Endometrial microvascular endothelial cells (primary cell): ENCODE measurements around the gene ZFHX2. TPM values are rescaled to one million over a fixed set of nuclear protein-coding genes. Genes with fewer than 3 reads are reported as not detected.

Experiments
- in situ Hi-C: cut with HindIII; loops from 2 replicates; pipeline ENCODE4 v1.10.0; 2017; ENCODE audit warnings: low sequenced_read_pairs, low pct_unique_long_range_greater_than_20kb; ENCODE audit errors: inconsistent ontology term
- total RNA-seq: library from RNA; depleted of rRNA; stranded (reverse); fragments of >200 nt; gene quantifications from one replicate; pipeline ENCODE4 v1.2.3, GENCODE V29; 2015; ENCODE audit errors: inconsistent ontology term

ZFHX2 gene
- total RNA-seq, 1 donor from 2014 or later = under 0.01 TPM

DNA sequence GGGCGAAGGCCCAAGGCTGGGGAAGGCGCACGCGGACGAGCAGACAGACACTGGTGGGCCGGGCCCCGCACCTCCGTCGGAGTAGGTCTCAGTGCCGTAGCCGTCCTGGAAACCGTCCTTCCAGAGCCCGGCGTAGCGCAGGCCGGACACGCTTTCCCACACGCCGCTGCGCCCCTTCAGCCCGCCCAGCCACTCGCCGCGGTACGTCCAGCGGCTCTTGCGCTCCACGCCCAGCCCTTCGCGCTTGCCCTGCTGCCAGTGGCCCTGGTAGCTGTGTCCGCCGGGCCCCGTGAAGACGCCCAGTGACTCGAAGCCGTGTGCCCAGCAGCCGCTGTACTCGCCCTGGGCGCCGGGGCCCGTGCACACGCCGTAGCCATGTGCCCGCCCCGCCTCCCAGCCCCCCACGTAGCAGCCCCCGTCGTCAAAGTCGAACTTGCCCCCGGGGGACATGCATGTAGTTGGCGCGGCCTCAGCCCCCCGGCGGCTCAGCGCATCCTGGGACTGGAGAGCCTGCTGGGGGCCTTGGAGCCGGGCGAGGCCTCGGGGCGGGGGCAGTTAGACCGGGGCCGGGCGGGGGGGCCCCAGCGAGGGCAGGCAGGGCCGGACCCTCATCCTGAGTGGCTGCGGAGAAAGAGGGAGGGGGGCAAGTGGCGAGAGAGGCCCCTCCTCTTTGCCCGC, 25.6 kb upstream of the ZFHX2 start:
- in situ Hi-C loops = no loop called here

DNA sequence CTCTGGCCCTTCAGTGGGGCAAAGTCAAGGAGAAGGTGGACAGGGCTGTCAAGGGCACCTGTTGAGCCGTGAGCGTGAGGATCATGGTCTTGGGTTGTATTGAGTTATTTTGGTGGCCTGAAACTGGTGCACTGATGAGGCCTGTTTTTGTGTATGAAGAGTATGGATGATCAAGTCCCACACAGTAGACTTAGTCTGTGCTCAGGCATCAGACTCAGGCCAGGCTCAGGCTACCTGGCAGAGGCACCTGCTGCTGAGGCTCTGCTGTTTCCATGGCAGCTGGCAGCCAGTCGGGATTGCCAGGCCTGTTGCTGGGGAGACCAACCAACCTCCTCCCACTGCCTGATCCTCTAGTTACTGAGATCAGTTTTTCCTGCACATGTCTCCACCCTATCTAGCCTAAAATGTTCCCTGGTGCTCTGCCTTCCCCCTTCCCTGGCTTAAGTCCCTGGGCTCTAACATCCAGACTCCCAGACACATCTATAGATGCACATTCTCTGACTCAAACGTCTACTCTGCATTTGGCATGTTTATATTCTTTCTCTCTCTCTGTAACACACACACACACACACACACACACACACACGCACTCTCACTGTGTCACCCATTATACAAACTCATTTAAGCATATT, 21.9 kb upstream of the ZFHX2 start:
- in situ Hi-C loops = no loop called here

- in situ Hi-C loops = no loop called here
Observed at GRCh38 chr14:23572836-23573235, 21.3 kb upstream of the ZFHX2 start.

DNA sequence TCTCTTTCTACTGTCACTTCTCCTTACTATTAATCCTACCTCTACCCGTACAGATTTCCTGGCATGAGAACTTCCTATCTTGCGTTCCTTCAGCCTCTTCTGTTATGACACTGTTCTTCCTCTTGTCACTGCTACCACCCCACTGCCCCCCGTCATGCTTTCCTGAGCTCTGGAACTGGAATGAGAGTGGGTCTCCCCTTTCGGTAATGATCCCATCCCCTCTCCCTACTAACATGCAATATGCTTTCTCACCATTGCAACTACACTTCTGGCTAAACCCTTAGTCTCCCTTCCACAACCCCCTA, 20.9 kb upstream of the ZFHX2 start:
- in situ Hi-C loops = no loop called here

GRCh38 chr14:23571701-23572523, 20.3 kb upstream of the ZFHX2 start:
- in situ Hi-C loops = no loop called here

- in situ Hi-C loops = no loop called here
Observed at GRCh38 chr14:23570806-23571483, 19.4 kb upstream of the ZFHX2 start.

DNA sequence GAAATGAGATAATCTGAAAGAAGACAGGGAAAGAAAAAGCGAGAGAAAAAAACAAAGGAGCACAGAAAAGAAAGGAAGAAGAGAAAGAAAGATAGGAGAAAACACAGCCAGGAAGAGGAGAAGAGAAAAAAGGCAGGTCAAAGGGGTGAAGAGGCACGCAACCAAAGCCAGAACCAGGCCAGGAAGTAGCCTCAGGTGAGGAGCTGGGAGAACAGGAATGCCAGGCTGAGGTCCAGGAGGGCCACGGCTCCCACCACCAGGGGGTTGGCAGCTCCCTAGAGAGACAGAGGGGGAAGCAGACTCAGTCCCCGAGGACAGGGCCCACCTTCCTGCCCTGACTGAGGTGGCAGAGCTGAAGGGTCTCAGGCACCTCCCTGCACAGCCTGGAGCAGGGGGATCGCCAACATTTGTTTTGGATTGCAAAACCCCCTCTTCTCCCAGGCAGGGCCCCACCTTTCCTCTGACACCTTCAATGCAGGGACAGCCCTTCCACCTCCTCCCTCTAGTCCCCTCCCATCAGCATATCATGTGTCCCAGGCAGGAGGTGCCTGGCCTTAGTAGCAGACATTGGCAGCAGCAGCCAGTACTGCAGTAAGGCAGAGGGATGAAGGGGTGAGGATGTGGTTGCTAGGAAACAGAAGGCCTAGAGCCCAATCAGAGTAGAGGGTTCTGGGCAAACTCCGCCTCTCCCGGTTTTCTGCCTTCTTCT, 18.0 kb upstream of the ZFHX2 start:
- in situ Hi-C loops = no loop called here

GRCh38 chr14:23568600-23569331, 17.2 kb upstream of the ZFHX2 start:
- in situ Hi-C loops = no loop called here

GRCh38 chr14:23568021-23568599, 16.5 kb upstream of the ZFHX2 start:
- in situ Hi-C loops = no loop called here

DNA sequence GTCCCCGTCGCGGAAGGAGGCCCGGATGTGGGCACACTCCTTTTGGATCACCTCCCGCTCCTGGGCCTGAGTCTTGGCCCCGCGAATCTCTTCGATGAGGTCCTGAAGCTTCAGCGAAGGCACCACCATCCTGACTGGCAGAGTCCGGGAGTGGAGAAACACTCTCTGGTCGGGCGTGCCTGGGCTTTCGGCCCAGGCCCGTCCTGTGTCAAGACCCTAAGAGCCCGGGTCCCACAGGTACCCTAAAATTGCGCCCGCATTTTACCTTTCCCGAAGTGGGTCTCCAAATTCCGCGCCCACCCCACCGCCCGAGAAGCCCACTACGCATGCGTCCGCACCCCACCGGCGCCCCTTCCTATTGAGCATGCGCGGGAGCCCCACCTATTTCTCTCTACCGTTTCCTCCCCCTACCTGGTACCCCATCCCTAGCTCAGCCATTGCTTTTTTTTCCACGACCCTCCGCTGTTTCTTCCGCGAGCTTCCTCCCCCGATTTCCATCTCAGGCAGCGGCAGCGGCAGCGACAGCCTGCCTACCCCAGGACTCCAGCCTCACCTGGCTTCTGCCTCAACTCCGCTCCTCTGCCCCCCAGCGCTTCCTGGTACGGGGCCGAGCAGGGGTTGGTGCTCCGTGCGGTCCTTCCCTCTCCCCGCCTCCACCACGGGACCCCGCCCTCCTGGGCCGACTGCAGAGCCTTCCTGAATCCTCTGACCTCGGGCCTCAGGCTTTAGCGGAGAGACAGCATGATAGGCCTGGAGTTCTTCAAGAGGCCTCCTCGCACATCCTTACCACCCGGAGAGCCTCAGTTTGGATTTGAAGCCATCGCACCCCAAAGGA, 15.8 kb upstream of the ZFHX2 start, which contains the start of gene AP1G2:
TSS of gene AP1G2 (minus strand) at position 606 of the 835 bp plus-strand sequence. CDS start at position 129, 477 bp downstream.
- in situ Hi-C loops = no loop called here

GRCh38 chr14:23566778-23567185, 15.2 kb upstream of the ZFHX2 start:
- in situ Hi-C loops = no loop called here

- in situ Hi-C loops = no loop called here
Observed at GRCh38 chr14:23566112-23566777, 14.7 kb upstream of the ZFHX2 start.

GRCh38 chr14:23565626-23566025, 14.1 kb upstream of the ZFHX2 start:
- in situ Hi-C loops = no loop called here

DNA sequence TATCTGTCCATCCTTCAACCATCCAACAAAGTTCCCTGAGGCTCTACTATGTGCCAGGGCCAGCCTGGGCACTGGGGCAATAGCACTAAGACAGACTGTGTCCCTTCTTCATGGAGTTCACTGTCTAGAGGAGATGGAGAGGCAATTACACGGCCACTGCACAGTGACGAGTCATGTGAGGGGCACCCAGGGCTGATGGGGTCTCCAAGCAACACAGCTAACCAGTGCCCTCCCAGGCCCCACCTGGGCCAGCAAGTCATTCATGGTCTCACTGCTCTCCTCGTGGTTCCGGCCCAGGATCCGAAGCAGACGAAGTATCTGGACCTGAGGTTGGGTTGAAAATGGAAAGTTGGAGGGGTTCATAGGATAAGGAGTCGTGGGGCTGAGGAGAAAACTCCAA, 13.3 kb upstream of the ZFHX2 start:
- in situ Hi-C loops = no loop called here

- in situ Hi-C loops = no loop called here
Observed at GRCh38 chr14:23564181-23564812, 12.7 kb upstream of the ZFHX2 start.

- in situ Hi-C loops = no loop called here
Observed at GRCh38 chr14:23563473-23564180, 12.1 kb upstream of the ZFHX2 start.
